ENCODE data around the gene PHF13. TPM values are rescaled to one million over a fixed set of nuclear protein-coding genes. Genes with fewer than 3 reads are reported as not detected.
"Not testable (repeated sequence)": the region's sequence is repeated elsewhere in the genome, so short reads cannot be mapped to it uniquely, and the experiment has no call there.

The PHF13 gene
- total and polyA plus RNA-seq, 9 donors = 11.0 to 32.4 (median 15.8) TPM

- intact Hi-C loops (cut with DNase I) = no loop called here
- 90 to 93% (median 91%) methylated on average over 6 of the region's 6 CpGs for WGBS, 3 donors
- TF ChIP-seq POLR2A (IDR thresholded peaks at IDR 0.05) = no peak
- no peak for TF ChIP-seq EP300 (IDR thresholded peaks at IDR 0.05)
- TF ChIP-seq CTCF (IDR thresholded peaks at IDR 0.05) = no peak
- Histone ChIP-seq H3K27ac (no peak overlapping the region), H3K9me3 (no peaks in the 10 kb centered on the region), H3K4me1 (ENCODE audit: insufficient read depth) (no peaks in the 10 kb centered on the region), H3K27me3 (no peaks in the 10 kb centered on the region), H3K4me3 (no peak overlapping the region), H3K36me3 (no peaks in the 10 kb centered on the region)
- DNase-seq = peak in 1 of 5 donors; percentile 18
These were observed 43.6 kb downstream of the PHF13 start for GRCh38 chr1:6657138-6657537.

- TF ChIP-seq EP300 (IDR thresholded peaks at IDR 0.05) (no peak), CTCF (IDR thresholded peaks at IDR 0.05) (no peak), POLR2A (IDR thresholded peaks at IDR 0.05) (no peak)
- no peaks in the 10 kb centered on the region for H3K9me3 ChIP-seq
- 88 to 93% (median 93%) methylated on average over 5 of the region's 5 CpGs for WGBS, 3 donors
- intact Hi-C loops (cut with DNase I) = no loop called here
- no peaks in the 10 kb centered on the region for H3K4me1 ChIP-seq (ENCODE audit: insufficient read depth)
- H3K36me3 ChIP-seq = no peaks in the 10 kb centered on the region
- no peaks in the 10 kb centered on the region for H3K27me3 ChIP-seq
- H3K27ac ChIP-seq = no peak overlapping the region
- peak in 1 of 5 donors; percentile 13 for DNase-seq
- H3K4me3 ChIP-seq = no peak overlapping the region
These were observed 45.0 kb downstream of the PHF13 start for GRCh38 chr1:6658359-6659060.

GRCh38 chr1:6660415-6661049 lies 47.0 kb downstream of the PHF13 start:
- H3K27ac ChIP-seq = no peak overlapping the region
- H3K4me1 ChIP-seq (ENCODE audit: insufficient read depth) = no peaks in the 10 kb centered on the region
- TF ChIP-seq POLR2A (IDR thresholded peaks at IDR 0.05) (no peak), CTCF (IDR thresholded peaks at IDR 0.05) (no peak), EP300 (IDR thresholded peaks at IDR 0.05) (no peak)
- H3K36me3 ChIP-seq = no peaks in the 10 kb centered on the region
- 81 to 82% (median 82%) methylated on average over 7 of the region's 7 CpGs for WGBS, 3 donors
- H3K27me3 ChIP-seq = no peaks in the 10 kb centered on the region
- no peak for DNase-seq
- intact Hi-C loops (cut with DNase I) = no loop called here
- no peak overlapping the region for H3K4me3 ChIP-seq
- no peaks in the 10 kb centered on the region for H3K9me3 ChIP-seq

- H3K9me3 ChIP-seq; H3K27ac ChIP-seq; H3K36me3 ChIP-seq; DNase-seq; H3K27me3 ChIP-seq; H3K4me3 ChIP-seq; intact Hi-C loops (cut with DNase I); H3K4me1 ChIP-seq (ENCODE audit: insufficient read depth): not testable (repeated sequence)
- 97% methylated on average over 7 of the region's 7 CpGs for WGBS, 3 donors
These were observed 48.9 kb downstream of the PHF13 start for GRCh38 chr1:6662468-6662867.

GRCh38 chr1:6666696-6667095 lies 53.2 kb downstream of the PHF13 start:
- Histone ChIP-seq H3K27me3 (no peaks in the 10 kb centered on the region), H3K4me3 (no peak overlapping the region), H3K9me3 (no peaks in the 10 kb centered on the region), H3K4me1 (ENCODE audit: insufficient read depth) (no peaks in the 10 kb centered on the region), H3K27ac (no peak overlapping the region), H3K36me3 (peaks cover 2% of the 10 kb centered on the region)
- 71 to 79% (median 75%) methylated on average over 5 of the region's 5 CpGs for WGBS, 3 donors
- intact Hi-C loops (cut with DNase I) = no loop called here
- TF ChIP-seq POLR2A (IDR thresholded peaks at IDR 0.05) = no peak
- TF ChIP-seq EP300 (IDR thresholded peaks at IDR 0.05) = no peak
- no peak for TF ChIP-seq CTCF (IDR thresholded peaks at IDR 0.05)
- no peak for DNase-seq
